AG08395 (cell line): ENCODE data around the gene RBMX2.
"Not testable (repeated sequence)": the region's sequence is repeated elsewhere in the genome, so short reads cannot be mapped to it uniquely, and the experiment has no call there.

Experiments
- DNase-seq: peaks from one replicate; pipeline ENCODE4 v3.0.0; 2012; ENCODE audit warnings: mixed read lengths, low spot score

Gene RBMX2

DNA sequence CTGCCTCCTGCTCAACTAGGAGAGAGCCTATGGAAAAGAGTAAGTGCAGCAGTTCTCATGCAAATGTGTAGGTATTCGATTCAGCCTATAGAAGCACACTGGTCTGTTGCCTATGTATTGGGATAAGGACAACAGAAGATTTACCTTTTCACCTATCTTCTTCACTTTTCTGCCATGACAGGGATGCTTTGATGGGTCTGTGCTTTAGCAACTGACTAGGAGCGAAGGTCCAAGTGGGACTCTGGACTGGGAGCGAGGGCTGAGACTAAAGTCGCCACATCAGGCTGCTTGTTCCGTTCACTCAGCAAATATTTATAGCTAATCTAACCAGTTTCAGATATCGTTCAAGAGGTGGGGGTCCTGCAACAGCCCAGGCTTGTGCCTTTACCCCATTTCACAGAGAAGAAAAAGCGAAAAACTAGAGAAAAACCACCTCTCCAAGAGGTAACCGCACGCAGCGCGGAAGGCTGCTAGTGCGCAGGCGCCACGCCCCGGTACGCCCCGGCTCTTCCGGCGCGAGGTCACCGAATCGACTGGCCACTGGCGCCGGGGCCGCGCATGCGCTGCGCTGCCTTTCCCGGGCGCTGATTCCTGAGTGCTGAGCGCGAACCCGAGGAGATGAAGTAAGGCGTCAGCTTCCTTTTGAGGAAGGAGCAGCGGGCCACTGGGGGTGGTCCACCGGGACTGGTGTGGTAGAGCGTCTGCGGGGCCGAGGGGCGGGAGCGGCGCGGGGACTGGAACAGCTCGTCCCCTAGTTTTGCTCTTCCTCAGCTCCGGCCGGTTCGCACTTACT is at the start of gene RBMX2:
Gene RBMX2 (plus strand): TSS at position 573 of the 793 bp plus-strand sequence. CDS start 46 bp downstream, at position 619.
- DNase-seq, result peak; percentile 96

- DNase-seq, result not testable (repeated sequence)
Observed at GRCh38 chrX:130352050-130352449, 49.7 kb upstream of the RBMX2 start.

DNA sequence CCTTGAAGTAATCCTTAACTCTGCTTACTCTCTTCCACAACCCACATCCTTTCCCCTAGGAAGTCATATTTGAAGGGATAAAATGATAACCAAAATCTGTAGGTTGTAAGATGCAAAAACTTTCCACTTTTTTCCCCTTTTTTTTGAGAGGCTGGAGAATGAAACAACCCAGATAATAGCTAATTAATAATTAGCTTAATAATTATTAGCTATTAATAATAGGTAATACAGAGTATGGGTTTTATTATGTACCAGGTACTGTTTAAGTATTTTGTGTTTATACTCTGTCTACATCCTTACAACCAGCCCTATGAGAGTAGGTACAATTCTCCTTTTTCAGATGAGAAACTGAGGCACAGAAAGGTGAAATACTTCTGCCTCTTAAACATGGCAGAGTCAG is 25.7 kb upstream of the RBMX2 start:
- no peak for DNase-seq

GRCh38 chrX:130378024-130378669 is 23.6 kb upstream of the RBMX2 start:
- no peak for DNase-seq

- DNase-seq, result no peak
Observed at GRCh38 chrX:130385520-130385919, 16.3 kb upstream of the RBMX2 start, which contains the start of gene GPR119. GPR119 (minus strand) TSS chrX:130385674; CDS start chrX:130385447, 227 bp downstream.

- DNase-seq, result no peak
Observed at GRCh38 chrX:130386408-130386808, 15.4 kb upstream of the RBMX2 start.

DNA sequence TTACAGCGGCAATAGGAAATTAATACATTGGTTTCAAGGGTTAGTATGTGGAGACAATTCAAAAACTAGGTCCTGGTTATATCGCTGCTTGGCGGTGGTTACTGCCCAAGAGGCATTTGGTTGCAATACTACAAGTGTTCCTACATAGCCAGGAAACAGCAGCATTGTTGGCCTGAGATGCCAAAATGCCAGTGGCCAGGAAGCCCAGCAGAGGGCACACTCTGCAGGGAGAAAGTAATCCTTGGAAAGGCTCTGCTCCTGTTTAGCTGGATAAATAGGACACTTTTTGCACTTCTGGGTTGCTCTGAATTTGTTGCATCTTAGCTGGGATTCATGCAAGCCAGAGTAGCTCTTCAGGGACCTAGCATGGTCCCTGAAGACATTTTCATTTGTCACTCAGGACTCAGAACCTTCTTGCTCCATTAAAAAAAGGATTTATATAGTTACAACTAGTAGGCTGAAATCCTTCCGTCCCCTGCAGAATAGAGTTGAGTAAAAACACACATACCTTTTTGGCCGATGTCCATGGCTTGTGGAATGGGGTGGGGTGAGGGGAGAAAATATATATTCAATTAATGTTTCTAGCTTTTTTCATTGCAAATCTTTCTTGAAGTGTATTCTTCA is 8.2 kb upstream of the RBMX2 start:
- DNase-seq, result peak; percentile 80

- no peak for DNase-seq
Observed at GRCh38 chrX:130395341-130395740, 6.4 kb upstream of the RBMX2 start.

DNA sequence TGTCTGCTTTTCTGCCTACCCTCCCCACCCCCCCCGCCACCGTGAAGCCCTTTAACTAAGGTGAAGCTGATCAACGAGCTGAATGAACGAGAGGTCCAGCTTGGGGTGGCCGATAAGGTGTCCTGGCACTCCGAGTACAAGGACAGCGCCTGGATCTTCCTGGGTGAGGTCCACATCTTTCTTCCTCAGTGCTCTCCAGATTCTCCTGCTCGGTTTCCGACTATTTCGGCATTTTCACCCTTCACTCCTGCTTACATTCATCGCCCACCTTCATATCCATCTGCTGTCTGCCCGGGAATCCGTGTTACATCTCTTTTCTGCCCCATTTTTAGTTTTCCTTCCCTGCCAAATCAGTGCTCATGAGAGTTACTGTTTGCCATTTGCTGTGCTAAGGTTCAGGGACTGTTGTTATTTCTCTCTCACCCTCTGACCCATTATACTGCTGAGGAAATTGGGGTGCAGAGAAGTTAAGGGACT is 459 bp downstream of the RBMX2 start:
- no peak for DNase-seq

- DNase-seq, result no peak
Observed at GRCh38 chrX:130413415-130413814, 11.6 kb downstream of the RBMX2 start.

- DNase-seq, result no peak
Observed at GRCh38 chrX:130414800-130415199, 13.0 kb downstream of the RBMX2 start.

DNA sequence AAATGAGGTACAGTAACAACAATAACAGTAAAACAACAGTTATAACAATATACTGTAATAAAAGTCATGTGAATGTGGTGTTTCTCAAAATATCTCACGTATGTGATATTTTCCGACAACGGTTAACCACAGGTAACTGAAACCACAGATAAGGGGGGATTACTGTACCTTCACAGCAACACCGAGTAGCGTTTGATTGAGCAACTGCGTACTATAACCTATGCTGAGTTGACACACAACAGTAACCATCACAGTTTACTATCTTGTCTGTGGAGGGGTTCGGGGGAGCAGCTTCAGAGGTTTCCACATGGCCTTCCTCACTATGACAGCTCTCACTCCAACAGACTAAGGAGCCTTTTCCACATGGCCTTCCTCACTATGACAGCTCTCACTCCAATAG is 13.4 kb downstream of the RBMX2 start:
- DNase-seq, result no peak

GRCh38 chrX:130416785-130417184 is 15.0 kb downstream of the RBMX2 start:
- no peak for DNase-seq

GRCh38 chrX:130418066-130418465 is 16.3 kb downstream of the RBMX2 start:
- DNase-seq, result no peak

DNA sequence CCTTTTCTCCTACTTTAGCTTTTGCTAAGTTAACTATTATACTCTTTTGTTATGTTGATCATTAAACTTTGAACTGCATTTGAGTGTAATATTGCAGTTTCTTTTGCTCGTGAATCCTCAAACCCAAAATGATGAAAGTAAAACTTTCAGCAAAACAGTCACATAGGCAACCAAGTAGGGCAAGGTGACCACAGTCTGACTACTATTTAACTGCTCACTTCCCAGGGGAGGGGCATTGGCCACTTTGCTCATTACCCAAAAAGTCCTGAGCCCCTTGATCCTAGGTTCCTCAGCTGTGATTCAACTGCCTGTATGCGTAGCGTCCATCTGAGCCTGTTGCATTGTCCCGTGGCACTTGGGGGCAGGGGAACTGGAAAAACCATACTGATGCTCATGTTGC is 17.0 kb downstream of the RBMX2 start:
- DNase-seq, result no peak

- DNase-seq, result no peak
Observed at GRCh38 chrX:130419263-130419662, 17.5 kb downstream of the RBMX2 start.

DNA sequence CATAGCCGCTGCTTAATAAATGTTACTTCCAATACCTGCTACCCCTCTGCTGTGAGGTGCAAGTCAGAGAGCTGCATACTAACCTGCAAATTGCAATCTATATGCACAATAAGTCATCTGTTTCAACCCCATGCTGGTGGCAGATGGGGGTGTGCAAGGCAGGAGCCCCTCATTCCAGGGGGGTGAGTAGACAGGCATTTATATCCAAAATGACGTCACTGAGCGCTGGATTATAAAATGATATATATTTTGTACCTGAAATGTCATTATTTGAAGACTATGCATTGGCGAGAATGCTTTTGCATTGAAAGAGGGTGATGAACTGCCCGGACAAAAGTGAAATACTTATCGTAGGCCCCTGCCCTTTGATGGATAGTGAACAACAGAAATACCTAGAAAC is 24.7 kb downstream of the RBMX2 start:
- DNase-seq, result no peak

- not testable (repeated sequence) for DNase-seq
Observed at GRCh38 chrX:130429236-130429635, 27.4 kb downstream of the RBMX2 start.

DNA sequence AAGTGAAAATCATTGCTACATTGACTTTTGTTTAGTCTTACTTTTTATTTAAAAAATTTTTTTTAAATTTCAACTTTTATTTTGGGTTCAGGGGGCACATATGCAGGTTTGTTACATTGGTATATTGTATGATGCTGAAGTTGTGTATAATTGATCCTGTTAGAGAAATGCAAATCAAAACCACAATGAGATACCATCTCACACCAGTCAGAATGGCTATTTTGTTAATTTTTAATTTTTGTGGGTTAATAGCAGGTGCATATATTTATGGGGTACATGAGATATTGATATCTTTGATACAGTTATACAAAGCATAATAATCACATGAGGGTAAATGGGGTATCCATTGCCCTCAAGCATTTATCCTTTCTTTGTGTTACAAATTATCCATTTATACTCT is 34.1 kb downstream of the RBMX2 start:
- DNase-seq, result no peak

DNA sequence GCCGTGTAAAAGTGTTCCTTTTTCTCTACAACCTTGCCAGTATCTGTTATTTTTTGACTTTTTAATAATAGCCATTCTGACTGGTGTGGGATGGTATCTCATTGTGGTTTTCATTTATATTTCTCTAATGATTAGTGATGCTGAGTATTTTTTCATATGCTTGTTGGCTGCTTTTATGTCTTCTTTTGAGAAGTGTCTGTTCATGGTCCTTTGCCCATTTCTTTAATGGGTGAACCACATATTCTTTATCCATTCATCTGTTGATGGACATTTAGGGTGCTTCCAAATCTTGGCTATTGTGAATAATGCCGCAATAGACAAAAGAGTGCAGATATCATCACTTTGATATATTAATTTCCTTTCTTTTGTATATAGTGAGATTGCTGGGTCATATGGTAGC is 36.2 kb downstream of the RBMX2 start:
- DNase-seq, result not testable (repeated sequence)

- DNase-seq, result no peak
Observed at GRCh38 chrX:130443875-130444274, 42.1 kb downstream of the RBMX2 start.

GRCh38 chrX:130444641-130445336 is 43.0 kb downstream of the RBMX2 start:
- DNase-seq, result no peak
